ENCODE data around the gene EEF2. TPM values are rescaled to one million over a fixed set of nuclear protein-coding genes. Genes with fewer than 3 reads are reported as not detected.

The EEF2 gene
- total and polyA plus RNA-seq, 2 of the 4 experiments (the other 2 are of a cell fraction), result 1,505 to 2,161 TPM

DNA sequence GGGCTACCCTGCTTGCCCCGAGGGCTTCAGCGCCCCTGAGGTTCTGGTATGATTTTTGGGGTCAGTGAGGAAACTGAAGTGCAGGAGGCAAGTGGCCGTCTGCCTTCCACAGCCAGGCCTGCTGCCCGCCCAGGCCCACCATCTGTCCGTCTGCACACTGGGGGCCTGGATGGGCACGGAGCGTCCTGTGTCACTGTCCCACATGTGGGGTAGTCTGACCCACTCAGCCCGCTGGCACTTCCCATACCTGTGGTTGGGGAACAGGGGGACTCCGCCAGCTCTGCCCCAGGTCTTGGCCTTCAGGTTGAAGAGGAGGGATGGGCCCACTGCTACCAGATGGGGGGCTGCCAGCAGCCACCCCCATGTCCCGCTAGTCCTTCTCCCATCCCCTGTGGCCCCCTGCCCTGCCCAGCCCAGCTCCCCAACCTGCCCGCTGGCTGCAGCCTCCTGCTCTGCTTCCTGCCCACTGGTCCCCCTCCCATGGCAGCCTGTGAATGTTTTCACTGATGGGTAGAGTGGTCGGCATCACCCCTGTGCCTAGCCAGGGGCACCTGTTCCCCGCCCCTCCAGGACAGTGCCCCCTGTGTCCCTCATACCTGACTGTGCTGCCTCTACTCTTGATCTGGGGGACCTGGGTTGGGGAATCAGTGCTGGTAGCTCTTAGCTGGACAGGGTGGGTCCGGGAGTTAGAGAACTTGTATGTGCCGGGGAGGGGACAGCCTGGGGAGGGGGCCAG, 31.8 kb upstream of the EEF2 start:
- Histone ChIP-seq H4K8ac (ENCODE audit: low read depth in 2 of 2, low read length in 2 of 2) (no peak overlapping the region), H4K5ac (ENCODE audit: low read depth, low read length) (no peak overlapping the region), H2AK9ac (replicated peaks; ENCODE audit: low read depth, low read length, poor library complexity) (no peak overlapping the region), H2AK5ac (ENCODE audit: low read depth, low read length) (no peak overlapping the region), H2BK5ac (ENCODE audit: low read depth, low read length, poor library complexity, severe bottlenecking) (no peak overlapping the region), H3K9me1 (ENCODE audit: insufficient read depth, low read length) (no peaks in the 10 kb centered on the region), H4K91ac (ENCODE audit: insufficient read depth, low read depth, low read length) (no peak overlapping the region), H3K14ac (replicated peaks; ENCODE audit: low read depth, low read length) (no peak overlapping the region), H2BK20ac (ENCODE audit: low read depth, low read length) (no peak overlapping the region), H4K20me1 (ENCODE audit: insufficient read depth, low read length) (peaks cover 74% of the 10 kb centered on the region), H2BK120ac (ENCODE audit: low read depth, low read length) (no peak overlapping the region), H3K56ac (ENCODE audit: extremely low read depth, insufficient read depth, low read length) (no peak overlapping the region), H3K4me2 (ENCODE audit: low read depth, low read length) (no peak overlapping the region), H3K23ac (ENCODE audit: low read depth, low read length) (no peak overlapping the region), H3K36me3 (ENCODE audit: control insufficient read depth, insufficient read depth, low read length) (peaks cover 46% of the 10 kb centered on the region), H2BK15ac (ENCODE audit: low read depth, low read length) (no peak overlapping the region), H3K4me3 (ENCODE audit: insufficient read depth, low read depth, low read length) (no peak overlapping the region), H3K79me1 (ENCODE audit: low read depth in 1 of 2, low read length in 2 of 2) (peaks cover 15 to 85% of the 10 kb centered on the region in 2 experiments), H2AFZ (replicated peaks; ENCODE audit: low read length, poor library complexity) (no peak overlapping the region), H3K4me1 (ENCODE audit: control insufficient read depth, insufficient read depth, low read length) (no peaks in the 10 kb centered on the region), H3K27ac (ENCODE audit: insufficient read depth, low read length) (no peak overlapping the region), H3K18ac (ENCODE audit: low read depth, low read length) (no peak overlapping the region), H3K4ac (ENCODE audit: low read depth, low read length) (no peak overlapping the region), H3K9ac (ENCODE audit: low read depth, low read length) (no peak overlapping the region), H3K9me3 (ENCODE audit: control insufficient read depth, insufficient read depth, low read length) (no peaks in the 10 kb centered on the region; the same call in 1 of the 2 replicates), H3K27me3 (ENCODE audit: control insufficient read depth, insufficient read depth, low read length) (no peaks in the 10 kb centered on the region)
- WGBS, 2 experiments (ENCODE audit: extremely low coverage in 2 of 2, insufficient read length in 1 of 2), result no CpG with 5 or more reads among the region's 15 CpGs
- ATAC-seq (ENCODE audit: low read depth) (no peak), DNase-seq (no peak)
- TF ChIP-seq RCOR1 (IDR thresholded peaks at IDR 0.05; ENCODE audit: insufficient replicate concordance, low read length), result no peak
- TF ChIP-seq SMC3 (IDR thresholded peaks at IDR 0.05; ENCODE audit: low read depth, low read length), result no peak
- TF ChIP-seq, protein P1, sequence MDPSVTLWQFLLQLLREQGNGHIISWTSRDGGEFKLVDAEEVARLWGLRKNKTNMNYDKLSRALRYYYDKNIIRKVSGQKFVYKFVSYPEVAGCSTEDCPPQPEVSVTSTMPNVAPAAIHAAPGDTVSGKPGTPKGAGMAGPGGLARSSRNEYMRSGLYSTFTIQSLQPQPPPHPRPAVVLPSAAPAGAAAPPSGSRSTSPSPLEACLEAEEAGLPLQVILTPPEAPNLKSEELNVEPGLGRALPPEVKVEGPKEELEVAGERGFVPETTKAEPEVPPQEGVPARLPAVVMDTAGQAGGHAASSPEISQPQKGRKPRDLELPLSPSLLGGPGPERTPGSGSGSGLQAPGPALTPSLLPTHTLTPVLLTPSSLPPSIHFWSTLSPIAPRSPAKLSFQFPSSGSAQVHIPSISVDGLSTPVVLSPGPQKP (IDR thresholded peaks at IDR 0.05; ENCODE audit: borderline replicate concordance, low read depth, low read length), result no peak
- no peak for TF ChIP-seq MAFK (IDR thresholded peaks at IDR 0.05; ENCODE audit: low read depth, low read length)
- TF ChIP-seq CEBPB (IDR thresholded peaks at IDR 0.05; ENCODE audit: low read depth, low read length), result no peak
- TF ChIP-seq CHD1 (IDR thresholded peaks at IDR 0.05; ENCODE audit: low read depth, low read length), result no peak
- TF ChIP-seq BHLHE40 (IDR thresholded peaks at IDR 0.05; ENCODE audit: low read depth, low read length), result no peak
- TF ChIP-seq, protein P2, sequence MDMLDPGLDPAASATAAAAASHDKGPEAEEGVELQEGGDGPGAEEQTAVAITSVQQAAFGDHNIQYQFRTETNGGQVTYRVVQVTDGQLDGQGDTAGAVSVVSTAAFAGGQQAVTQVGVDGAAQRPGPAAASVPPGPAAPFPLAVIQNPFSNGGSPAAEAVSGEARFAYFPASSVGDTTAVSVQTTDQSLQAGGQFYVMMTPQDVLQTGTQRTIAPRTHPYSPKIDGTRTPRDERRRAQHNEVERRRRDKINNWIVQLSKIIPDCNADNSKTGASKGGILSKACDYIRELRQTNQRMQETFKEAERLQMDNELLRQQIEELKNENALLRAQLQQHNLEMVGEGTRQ (IDR thresholded peaks at IDR 0.05; ENCODE audit: low read depth, low read length), result no peak
- no peak for TF ChIP-seq FOS (IDR thresholded peaks at IDR 0.05; ENCODE audit: low read depth, low read length)
- TF ChIP-seq NFE2L2 (IDR thresholded peaks at IDR 0.05; ENCODE audit: low read depth, low read length), result no peak
- no peak for TF ChIP-seq MAZ (IDR thresholded peaks at IDR 0.05; ENCODE audit: borderline replicate concordance, low read depth, low read length)
- TF ChIP-seq, protein P3, sequence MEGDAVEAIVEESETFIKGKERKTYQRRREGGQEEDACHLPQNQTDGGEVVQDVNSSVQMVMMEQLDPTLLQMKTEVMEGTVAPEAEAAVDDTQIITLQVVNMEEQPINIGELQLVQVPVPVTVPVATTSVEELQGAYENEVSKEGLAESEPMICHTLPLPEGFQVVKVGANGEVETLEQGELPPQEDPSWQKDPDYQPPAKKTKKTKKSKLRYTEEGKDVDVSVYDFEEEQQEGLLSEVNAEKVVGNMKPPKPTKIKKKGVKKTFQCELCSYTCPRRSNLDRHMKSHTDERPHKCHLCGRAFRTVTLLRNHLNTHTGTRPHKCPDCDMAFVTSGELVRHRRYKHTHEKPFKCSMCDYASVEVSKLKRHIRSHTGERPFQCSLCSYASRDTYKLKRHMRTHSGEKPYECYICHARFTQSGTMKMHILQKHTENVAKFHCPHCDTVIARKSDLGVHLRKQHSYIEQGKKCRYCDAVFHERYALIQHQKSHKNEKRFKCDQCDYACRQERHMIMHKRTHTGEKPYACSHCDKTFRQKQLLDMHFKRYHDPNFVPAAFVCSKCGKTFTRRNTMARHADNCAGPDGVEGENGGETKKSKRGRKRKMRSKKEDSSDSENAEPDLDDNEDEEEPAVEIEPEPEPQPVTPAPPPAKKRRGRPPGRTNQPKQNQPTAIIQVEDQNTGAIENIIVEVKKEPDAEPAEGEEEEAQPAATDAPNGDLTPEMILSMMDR (conservative IDR thresholded peaks at IDR 0.05; ENCODE audit: low read depth, low read length), result no peak
- no peak for TF ChIP-seq RAD21 (IDR thresholded peaks at IDR 0.05; ENCODE audit: low read length)
- dilution Hi-C loops (cut with HindIII; ENCODE audit: low sequenced_read_pairs, unreplicated experiment) (no loop called here), intact Hi-C loops (cut with micrococcal nuclease) (no loop called here), in situ Hi-C loops (cut with MboI; ENCODE audit: low sequenced_read_pairs) (no loop called here)
- BruUV-seq (replicated peaks), result no TSS peak
- ChIA-PET POLR2A (ENCODE audit: unreplicated experiment) (no interaction called here), CTCF (no interaction called here)
